GM10847 (cell line): ENCODE measurements around the gene BAD.
A peak's percentile ranks its signal among the peaks of the same experiment; 100 is the strongest.

Source experiments
- POLR2A ChIP-seq: IDR thresholded peaks from 2 replicates; pipeline ENCODE4 v1.6.1; 2011; ENCODE audit not compliant: insufficient read length; ENCODE audit errors: extremely low read depth

BAD gene

GRCh38 chr11:64284048-64284961 is at the start of gene BAD:
BAD (minus strand) TSS chr11:64284665; CDS start chr11:64284368, 297 bp downstream.
- peak; percentile 38 for TF ChIP-seq POLR2A

- no peak for TF ChIP-seq POLR2A
Observed at GRCh38 chr11:64333556-64333955, 49.1 kb upstream of the BAD start.

GRCh38 chr11:64331569-64332371 is 47.3 kb upstream of the BAD start:
- no peak for TF ChIP-seq POLR2A

GRCh38 chr11:64330888-64331287 is 46.4 kb upstream of the BAD start:
- no peak for TF ChIP-seq POLR2A

GRCh38 chr11:64327993-64328392 is 43.5 kb upstream of the BAD start:
- TF ChIP-seq POLR2A: no peak

GRCh38 chr11:64327375-64327774 is 42.9 kb upstream of the BAD start:
- no peak for TF ChIP-seq POLR2A

- no peak for TF ChIP-seq POLR2A
Observed at GRCh38 chr11:64324692-64325469, 40.4 kb upstream of the BAD start.

GRCh38 chr11:64323373-64323772 is 38.9 kb upstream of the BAD start:
- TF ChIP-seq POLR2A: no peak

GRCh38 chr11:64322925-64323260 is 38.4 kb upstream of the BAD start:
- TF ChIP-seq POLR2A: no peak

GRCh38 chr11:64321533-64321932 is 37.1 kb upstream of the BAD start:
- TF ChIP-seq POLR2A: no peak

- no peak for TF ChIP-seq POLR2A
Observed at GRCh38 chr11:64321026-64321425, 36.6 kb upstream of the BAD start.

GRCh38 chr11:64320556-64320955 is 36.1 kb upstream of the BAD start:
- no peak for TF ChIP-seq POLR2A

GRCh38 chr11:64318766-64319761 is 34.6 kb upstream of the BAD start:
- no peak for TF ChIP-seq POLR2A
